ENCODE data around the gene COLQ.

DNA sequence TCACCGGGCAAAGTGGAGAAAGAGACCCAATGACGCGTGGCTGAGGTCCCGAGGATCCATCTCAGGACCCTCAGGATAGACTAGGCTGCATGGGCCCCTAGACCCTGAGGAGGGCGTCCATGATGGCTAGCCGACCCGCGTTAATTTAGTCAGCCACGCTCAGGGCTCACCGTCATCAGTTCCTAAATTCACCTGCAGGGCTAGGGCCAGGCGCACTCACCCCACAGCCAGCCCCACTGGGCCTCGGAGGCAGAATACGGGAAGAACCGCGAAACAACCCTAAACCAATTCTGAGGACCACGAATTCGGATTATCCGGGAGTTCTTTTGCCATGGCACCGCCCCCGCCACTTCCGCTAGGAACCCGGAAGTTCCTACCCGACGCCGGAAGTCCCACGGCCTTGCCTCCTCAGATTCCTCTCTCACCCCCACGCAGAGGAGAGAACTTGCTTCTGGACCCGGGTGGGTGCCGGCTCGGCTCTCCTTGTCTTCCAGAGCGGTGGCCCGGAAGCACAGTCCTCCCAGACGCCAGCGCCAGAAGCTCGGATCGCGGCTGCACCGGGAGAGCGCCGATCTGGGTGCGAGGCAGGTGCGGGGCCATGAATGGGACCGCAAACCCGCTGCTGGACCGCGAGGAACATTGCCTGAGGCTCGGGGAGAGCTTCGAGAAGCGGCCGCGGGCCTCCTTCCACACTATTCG lies 94.2 kb downstream of the COLQ start, which contains the start of the genes EAF1 and METTL6:
- TF ChIP-seq, protein P1, sequence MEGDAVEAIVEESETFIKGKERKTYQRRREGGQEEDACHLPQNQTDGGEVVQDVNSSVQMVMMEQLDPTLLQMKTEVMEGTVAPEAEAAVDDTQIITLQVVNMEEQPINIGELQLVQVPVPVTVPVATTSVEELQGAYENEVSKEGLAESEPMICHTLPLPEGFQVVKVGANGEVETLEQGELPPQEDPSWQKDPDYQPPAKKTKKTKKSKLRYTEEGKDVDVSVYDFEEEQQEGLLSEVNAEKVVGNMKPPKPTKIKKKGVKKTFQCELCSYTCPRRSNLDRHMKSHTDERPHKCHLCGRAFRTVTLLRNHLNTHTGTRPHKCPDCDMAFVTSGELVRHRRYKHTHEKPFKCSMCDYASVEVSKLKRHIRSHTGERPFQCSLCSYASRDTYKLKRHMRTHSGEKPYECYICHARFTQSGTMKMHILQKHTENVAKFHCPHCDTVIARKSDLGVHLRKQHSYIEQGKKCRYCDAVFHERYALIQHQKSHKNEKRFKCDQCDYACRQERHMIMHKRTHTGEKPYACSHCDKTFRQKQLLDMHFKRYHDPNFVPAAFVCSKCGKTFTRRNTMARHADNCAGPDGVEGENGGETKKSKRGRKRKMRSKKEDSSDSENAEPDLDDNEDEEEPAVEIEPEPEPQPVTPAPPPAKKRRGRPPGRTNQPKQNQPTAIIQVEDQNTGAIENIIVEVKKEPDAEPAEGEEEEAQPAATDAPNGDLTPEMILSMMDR (IDR thresholded peaks at IDR 0.05) = peak in 3 of 7 experiments; percentile 25 to 35 (median 32)
- TF ChIP-seq POLR2A (IDR thresholded peaks at IDR 0.05) = peak in 2 of 3 donors; percentile 55 to 59

Measured in body of pancreas (tissue), 4 donors.